Hepatocyte (in vitro differentiated cells): ENCODE measurements around the gene KRT20.

Experiments
- EZH2 ChIP-seq: fragments of 200-600 bp; sonication (generic); IDR thresholded peaks from 2 replicates; pipeline ENCODE4 v1.6.1; 2016; ENCODE audit warnings: antibody characterized with exemption, mild to moderate bottlenecking, borderline replicate concordance
- TF ChIP-seq, protein P1 (sequence below): fragments of 200-600 bp; sonication (generic); IDR thresholded peaks from 2 replicates; pipeline ENCODE4 v1.5.1; 2016; ENCODE audit warnings: antibody characterized with exemption, mild to moderate bottlenecking; ENCODE audit not compliant: poor library complexity

DNA sequence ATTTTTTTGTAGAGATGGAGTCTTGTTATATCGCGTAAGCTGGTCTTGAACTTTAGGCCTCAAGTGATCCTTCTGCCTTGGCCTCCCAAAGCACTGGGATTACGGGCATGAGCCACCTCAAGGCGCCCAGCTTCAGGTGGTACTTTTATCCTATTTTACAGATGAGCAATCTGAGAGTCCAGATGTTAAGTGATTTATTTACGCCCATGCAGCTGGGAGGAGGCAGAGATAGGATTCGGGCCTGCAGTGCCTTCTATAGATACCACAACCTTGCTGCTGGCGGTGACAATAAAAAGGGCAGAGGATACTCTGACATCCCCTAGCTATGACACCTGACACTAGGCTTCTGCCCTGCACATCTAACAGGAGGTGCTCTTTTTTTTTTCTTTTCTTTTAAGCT, 13.7 kb downstream of the KRT20 start:
- no peak for TF ChIP-seq EZH2
- TF ChIP-seq, protein P1, sequence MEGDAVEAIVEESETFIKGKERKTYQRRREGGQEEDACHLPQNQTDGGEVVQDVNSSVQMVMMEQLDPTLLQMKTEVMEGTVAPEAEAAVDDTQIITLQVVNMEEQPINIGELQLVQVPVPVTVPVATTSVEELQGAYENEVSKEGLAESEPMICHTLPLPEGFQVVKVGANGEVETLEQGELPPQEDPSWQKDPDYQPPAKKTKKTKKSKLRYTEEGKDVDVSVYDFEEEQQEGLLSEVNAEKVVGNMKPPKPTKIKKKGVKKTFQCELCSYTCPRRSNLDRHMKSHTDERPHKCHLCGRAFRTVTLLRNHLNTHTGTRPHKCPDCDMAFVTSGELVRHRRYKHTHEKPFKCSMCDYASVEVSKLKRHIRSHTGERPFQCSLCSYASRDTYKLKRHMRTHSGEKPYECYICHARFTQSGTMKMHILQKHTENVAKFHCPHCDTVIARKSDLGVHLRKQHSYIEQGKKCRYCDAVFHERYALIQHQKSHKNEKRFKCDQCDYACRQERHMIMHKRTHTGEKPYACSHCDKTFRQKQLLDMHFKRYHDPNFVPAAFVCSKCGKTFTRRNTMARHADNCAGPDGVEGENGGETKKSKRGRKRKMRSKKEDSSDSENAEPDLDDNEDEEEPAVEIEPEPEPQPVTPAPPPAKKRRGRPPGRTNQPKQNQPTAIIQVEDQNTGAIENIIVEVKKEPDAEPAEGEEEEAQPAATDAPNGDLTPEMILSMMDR: no peak
